Activated CD4-positive, alpha-beta T cell treated with anti-CD3 and anti-CD28 coated beads for 48 hours (primary cell): ENCODE results near the gene DNAH7.

Experiments used
- DNase-seq: peaks from one replicate; pipeline ENCODE4 v3.0.0-alpha.2; 2020

Gene DNAH7

DNA sequence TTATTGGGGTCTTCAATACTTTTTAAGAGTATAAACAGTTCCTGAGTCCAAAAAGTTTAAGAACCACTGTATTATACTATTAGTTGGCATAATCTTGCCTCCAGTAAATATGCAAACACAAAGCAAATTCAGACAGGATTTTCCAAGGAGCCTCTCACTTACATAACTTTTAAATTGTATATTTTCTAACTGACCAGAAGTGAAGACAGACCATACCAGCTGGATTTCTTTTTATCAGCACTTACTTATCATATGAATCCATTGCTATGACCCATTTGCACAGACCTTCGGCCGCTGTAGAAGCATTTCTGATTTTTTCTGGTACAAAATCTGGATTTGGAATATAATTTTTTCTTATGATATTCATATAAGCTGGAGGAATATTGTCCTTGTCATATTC lies 211.5 kb downstream of the DNAH7 start:
- no peak for DNase-seq

DNA sequence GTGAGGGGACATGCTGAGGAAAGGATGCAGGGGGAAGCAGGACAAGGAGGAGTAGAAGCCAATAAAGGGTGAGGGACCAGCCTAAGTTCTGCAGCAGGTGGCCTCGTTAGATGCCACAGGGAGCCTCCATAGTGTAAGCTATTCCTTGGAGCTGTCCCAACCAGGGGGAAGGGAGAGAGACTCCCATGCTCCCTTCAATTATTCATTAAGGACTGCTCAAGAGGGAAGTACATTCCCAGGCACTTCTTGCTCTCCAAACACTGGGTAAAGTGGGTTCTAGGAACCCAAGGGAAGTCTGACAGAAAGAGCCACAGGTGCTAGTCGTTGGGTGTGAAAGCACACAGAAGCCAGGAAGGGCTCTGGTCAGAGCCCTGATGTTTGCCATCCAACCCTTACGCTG lies 217.9 kb downstream of the DNAH7 start:
- DNase-seq: no peak

GRCh38 chr2:195848119-195848899 lies 220.3 kb downstream of the DNAH7 start:
- peak; percentile 7 for DNase-seq

GRCh38 chr2:195842932-195843331 lies 225.7 kb downstream of the DNAH7 start:
- no peak for DNase-seq

- no peak for DNase-seq
Measured at GRCh38 chr2:195838002-195838401, 230.6 kb downstream of the DNAH7 start.

- DNase-seq: no peak
Measured at GRCh38 chr2:195836002-195836401, 232.6 kb downstream of the DNAH7 start.

DNA sequence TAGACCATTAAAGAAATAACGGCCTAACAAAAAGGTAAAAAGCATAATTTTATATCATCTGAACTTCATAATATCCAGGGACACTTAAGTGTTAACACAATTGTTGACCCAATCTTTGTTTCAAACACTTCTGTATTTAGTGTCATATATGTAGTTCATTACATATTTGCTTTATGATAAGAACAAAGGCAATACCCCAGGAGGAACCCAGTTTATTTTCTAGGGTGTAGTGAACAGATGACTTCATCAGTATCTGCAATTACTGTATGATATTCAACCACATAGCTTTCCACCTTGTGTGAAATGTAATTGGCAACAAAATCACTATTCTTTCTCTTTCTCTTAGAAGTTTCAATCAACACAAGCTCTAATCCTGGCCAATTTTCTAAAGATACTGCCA lies 233.8 kb downstream of the DNAH7 start:
- DNase-seq: no peak

DNA sequence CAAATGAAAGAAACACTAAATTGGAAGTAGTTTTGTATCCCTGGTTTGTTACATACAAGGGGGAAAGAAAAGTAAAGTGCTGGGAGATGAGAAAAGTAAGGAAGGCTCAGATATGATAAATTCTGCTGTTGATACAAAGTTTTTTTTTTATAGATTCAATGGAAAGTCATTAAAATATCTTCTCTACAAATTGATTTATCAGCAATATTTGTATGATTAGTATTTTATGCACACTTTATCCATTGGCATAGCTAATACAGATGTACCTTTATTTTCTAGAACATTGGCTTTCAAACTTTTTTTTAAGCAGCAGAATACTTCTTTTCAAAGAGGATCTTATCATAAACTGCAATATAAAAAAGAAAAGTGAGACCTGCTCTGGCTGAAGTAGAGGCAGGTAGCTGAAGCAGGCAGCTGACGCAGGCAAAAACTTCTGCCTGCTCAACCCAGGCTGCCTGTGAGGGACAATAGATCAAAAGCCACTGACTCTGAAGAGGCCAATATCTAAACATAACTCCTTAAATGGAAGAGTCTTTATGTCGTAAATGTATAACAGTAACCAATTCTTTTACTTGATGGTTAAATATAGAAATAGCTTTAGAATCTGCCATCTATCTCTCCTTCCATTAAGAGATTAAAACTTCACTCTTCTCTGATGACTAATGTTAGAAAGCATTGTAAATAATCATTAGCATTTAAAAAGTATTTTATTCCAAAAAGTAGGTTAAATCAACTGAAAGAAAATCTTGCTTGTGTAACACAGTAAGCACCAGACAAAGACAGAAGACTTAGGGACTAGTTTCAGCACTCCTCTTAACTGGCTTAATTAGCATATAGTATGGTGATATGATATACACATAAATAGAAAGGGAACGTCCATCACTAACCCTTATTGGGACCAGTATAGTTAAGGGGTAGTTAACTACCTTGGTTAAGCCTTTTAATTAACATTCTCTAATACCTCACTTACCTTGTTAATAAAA lies 237.4 kb downstream of the DNAH7 start:
- no peak for DNase-seq

- no peak for DNase-seq
Measured at GRCh38 chr2:195824478-195824877, 244.2 kb downstream of the DNAH7 start.

- no peak for DNase-seq
Measured at GRCh38 chr2:195823206-195823605, 245.4 kb downstream of the DNAH7 start.

GRCh38 chr2:195821566-195821932 lies 247.1 kb downstream of the DNAH7 start:
- no peak for DNase-seq

GRCh38 chr2:195820867-195821565 lies 247.6 kb downstream of the DNAH7 start:
- no peak for DNase-seq

- no peak for DNase-seq
Measured at GRCh38 chr2:195820373-195820772, 248.3 kb downstream of the DNAH7 start.

DNA sequence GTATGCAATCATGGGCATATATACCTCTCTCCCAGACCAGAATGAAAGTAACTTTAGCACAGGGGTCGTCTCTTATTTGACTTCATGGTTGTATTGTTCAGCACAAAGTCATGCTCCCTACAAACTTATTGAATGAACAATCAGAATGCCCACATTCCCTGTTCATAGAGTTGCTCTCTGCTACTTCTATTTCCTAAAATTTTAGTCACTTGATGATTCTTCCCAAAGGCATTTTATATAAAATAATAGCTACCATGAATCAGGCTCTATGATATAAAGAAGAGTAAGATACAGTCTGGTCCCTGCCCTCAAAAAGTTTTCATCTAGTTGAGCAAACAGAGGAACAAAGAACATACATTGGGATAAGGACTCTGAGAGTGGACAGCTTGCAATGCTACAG lies 249.4 kb downstream of the DNAH7 start:
- no peak for DNase-seq

DNA sequence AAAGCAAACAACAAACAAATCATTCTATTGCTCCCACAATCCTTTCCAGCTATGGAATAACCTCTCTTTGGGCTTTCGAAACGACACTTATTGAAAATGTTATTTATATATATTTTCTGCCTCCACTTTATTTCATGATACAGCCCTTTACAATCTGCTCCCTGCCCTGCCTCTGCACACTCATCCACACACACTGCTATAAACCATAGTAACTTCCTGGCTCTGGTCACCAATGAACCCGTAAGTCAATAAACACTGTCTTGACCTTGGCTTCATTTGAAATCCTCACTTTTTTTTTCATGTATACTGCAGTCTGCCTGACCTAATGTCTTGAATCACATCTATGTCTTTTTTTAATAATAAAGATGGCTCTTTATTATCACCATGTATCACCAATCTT lies 250.1 kb downstream of the DNAH7 start:
- DNase-seq: no peak

- DNase-seq: no peak
Measured at GRCh38 chr2:195818106-195818505, 250.5 kb downstream of the DNAH7 start.

DNA sequence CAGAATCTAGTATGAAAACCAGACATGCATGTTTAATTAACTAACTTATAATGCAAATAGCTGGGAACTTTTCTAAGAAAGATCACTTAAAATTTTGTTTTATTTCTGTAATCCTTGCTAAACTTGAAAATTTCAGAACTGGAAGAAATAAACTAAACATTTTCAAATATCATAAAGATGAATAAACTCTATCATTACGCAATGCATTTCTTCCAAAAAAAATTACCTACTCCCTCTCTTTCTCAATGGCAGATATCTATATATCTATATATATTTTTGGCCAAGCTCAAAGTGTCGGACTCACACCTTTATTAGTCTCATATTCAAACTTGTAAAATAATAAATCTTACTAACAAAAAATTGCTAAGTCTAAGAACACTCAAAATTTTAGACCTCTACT lies 253.6 kb downstream of the DNAH7 start:
- DNase-seq: no peak

DNA sequence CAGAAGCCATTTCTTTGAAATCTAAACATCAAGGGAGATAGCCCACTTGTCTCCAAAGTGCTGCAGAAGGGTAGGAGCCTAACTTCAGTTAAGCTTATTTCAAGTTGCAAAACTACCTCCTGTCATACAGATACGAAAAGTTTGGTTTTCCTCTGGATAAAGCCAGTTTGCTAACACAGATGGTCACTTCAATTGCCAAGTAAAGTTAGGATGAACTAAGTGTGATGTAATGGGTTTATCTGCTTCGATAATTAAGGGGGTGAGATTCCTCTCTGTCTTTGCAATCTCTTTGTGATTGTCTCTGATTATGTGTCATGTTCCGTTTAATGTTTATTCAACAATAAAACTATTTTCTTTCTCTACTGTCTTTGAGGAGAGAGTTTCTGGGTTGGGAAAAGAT lies 255.2 kb downstream of the DNAH7 start:
- no peak for DNase-seq

DNA sequence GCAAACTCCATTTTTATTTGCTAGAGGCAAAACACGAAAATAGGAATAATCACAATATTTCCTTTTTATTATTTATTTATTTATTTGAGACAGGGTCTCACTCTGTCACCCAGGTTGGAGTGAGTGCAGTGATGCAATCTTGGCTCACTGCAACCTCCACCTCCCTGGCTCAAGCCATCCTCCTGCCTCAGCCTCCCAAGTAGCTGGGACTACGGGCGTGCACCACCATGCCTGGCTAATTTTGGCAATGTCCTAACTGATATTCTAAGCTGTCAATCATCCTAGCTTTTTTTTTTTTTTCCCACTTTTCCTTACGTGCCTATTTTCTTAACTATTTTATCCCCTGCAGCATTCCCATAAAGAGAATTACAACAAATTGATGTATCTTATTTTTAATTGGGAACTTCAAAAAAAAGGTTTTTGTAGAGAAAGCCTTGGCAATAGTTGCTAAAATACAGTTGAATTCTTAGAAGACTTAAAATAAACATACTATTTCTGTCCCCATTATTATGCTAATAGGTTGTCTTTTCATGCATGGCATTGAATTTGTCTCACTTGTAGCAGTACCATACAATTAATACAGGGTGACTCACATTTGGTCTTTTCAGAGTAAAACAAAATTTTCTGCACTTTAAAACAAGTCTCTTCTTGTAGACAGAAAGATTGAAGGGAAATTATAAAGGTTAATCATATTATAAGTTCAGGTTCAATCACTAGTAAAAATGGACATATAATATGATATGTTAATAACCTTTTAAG lies 258.1 kb downstream of the DNAH7 start:
- DNase-seq: no peak

DNA sequence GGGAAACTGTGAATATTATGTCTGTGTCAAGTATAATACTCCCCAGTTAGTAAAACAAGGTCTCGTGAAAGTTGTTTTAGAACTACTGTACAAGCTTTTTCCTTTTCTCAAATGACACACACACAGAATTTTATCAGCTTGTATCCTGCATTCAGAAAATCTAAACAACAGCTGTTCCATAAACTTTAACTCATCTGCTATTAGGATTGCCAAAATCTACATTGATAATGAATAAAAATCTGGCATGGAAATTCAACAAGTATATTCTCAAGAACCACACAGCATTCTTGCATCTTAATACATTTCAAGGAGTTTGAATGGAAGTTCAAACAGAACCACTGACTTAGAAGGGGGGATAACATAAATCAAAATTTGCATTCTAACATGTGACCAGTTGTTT lies 260.4 kb downstream of the DNAH7 start:
- no peak for DNase-seq

- no peak for DNase-seq
Measured at GRCh38 chr2:195805283-195805976, 263.2 kb downstream of the DNAH7 start.

DNA sequence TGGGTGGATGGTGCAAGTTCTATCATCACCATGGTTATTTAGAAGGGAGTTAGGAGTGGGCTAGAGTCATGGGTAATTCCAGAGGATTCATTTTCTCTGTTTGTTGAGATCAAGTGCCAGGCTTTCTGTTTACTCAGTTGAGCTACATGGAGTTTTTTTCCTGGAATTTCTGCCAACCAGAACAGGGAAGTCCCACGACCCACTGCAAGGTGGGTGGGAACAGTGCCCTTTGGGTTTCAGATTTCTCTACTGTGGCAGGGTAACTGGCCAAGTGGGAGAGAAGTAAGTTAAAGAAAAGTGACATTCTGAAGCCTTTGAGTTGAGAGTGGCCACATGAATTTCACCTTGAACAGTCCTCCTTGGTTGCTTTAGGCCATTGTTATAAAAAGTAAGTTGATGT lies 272.8 kb downstream of the DNAH7 start:
- DNase-seq: no peak
